CD4-positive, alpha-beta T cell treated with Interleukin-15 for 1 hour (primary cell): ENCODE results near the gene ADD3.
"Not testable (repeated sequence)": the region's sequence is repeated elsewhere in the genome, so short reads cannot be mapped to it uniquely, and the experiment has no call there.

Experiments
- DNase-seq: peaks from one replicate; pipeline ENCODE4 v3.0.0-alpha.2; 2020

The ADD3 gene

DNA sequence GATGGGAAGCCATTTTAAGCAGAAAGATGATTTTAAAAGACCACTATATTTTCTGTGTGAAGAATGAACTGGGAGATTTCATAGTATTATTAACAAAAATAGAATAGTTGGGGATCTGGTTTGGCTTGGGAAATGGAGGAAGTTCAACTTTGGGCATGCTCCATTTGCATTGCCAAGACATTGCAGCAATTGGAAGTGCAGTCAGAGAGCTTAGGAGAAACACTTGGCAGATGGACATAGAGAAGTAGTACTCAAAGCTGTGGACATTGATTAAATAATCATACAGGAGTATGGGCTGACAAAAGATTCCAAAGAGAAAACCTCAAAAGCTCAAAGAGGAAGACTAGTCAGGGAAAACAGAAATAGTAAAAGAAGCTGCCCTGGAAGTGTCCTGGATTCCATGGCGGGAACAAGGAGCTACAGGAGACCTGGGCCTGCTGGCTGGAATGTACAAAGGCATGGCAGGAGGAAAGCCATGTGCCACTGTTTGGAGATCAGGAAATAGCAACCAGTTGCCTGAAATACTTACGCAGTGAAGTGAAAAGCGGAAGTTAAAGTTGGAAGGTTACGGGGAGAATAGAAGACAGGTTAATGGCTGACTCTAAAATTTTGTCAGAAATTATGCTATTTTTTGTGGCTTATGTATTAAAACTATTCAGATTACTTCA is 106.0 kb downstream of the ADD3 start:
- DNase-seq, result no peak

DNA sequence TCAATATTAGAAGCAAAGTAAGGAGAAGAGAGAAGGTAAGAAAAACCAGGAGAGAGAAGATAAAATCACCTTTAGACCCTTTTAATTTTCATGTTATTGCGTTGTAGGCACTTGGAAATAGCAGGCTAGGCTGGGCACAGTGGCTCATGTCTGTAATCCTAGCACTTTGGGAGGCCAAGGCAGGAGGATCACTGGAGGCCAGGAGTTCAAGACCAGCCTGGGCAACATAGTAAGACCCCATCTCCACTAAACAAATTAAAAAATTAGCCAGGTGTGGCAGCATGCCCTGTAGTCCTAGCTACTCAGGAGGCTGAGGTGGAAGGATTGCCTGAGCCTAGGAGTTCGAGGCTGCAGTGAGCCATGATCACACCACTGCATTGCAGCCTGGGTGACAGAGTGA is 106.9 kb downstream of the ADD3 start:
- not testable (repeated sequence) for DNase-seq

DNA sequence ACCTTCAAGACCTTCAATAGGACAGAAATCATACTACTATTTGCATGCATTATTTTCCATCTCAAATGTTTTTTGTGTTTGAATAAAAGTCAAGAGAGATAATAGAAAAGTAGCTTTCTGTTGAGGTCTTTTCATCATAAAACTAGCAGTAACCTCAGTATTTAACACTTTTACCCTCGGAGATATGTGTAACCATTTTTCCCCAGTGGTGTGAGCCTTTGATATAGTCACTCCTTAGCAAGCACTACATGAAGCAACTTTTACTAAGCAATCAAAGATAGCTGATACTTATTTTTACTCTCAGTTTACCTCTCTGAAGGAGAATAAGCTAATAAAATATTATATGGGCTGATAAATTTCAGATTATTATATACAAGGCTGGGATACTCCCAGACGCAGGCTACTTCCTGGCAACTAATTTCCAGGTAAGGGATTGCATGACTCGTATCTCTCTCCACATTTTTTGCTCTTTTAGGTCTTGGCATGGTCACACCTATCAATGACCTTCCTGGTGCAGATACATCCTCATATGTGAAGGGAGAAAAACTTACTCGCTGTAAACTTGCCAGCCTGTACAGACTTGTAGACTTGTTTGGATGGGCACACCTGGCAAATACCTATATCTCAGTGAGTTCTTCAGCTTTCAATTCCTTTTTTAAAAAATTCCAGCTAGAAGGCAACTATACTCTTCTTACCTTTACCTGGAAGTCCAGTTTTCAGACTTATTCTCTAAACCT is 108.2 kb downstream of the ADD3 start:
- DNase-seq, result no peak

DNA sequence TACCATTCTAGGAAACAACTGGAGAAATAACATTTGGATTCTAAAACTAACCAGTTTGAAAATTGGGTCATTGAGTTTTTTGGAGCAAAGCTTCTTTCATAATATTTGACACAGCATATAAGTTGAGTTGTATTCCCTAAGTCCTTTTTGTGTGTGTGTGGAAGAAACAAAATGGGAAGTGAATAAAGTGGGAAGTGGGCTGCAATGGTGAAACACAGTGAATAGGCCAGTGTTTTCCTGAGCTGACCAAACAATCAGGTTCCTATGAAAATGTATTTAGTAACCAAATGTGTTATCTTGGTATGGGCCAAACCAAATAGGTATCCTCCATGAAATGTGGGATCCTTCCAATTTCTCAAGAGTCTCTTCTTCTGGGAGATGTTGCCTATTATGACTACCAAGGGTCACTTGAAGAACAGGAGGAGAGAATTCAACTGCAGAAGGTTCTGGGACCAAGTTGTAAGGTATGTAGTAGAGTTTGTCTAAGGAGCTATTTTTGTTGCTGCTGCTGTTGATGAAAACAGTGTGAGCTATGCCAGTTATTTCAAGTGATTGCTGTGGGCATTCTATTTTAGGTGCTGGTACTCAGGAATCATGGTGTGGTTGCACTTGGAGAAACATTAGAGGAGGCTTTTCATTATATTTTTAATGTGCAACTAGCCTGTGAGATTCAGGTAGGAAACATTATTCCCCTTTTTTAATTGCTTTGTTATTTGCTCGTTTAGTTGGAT is 111.3 kb downstream of the ADD3 start:
- DNase-seq, result no peak

DNA sequence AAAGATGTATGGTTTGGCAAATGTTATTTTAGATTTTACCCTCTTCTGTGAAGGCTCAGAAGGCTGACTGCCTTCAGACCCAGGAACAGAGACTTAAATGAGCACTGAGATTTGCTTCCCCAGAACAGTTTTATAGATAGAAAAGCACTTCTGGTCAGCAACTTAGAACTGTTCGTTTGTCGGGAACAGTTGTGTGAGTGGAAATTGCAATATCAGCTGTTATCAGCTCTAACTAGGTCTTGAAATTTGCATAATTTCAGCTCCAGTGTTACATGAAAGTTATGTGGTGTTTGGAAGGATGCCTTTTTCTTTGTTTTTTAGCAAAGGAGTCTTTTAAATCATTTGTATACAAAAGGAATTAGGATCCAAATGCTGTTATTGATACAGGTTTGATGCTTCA is 115.8 kb downstream of the ADD3 start:
- no peak for DNase-seq

DNA sequence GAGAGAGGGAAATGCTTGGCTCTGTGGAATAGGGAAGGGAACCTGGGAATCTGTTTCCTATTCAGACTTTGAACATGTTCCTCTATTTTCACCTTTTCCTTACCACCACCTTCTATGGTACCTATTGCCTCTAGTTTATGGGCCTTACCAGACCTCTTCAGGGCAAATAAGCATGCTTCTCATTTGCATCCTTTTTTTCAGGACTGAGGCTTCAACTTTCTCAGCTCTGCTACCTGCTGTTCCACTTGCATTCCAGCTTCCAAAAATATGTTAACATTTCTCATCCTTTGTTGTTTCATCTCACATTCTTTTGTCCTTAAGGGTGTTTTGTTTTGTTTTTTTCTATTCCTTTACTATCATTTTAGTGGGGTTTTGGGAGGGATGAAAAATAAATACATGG is 121.7 kb downstream of the ADD3 start:
- no peak for DNase-seq

DNA sequence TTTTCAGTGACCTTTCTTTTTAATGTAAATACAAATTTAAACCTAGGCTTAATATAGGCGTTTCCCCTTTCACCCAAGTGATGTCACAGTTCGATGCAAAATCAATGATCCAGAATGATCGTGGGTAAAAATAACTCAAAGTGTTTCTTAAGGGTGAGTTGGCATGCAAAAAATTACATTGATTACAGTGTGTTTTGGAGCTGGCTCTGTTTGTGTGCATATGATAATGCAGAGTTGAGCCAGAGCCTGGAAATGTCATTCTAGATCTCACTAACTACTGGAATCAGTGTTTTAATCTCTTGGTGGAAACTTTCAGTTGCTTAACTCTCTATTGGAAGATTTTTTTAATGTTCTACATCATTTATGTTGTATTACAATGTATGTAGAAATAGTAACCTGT is 127.1 kb downstream of the ADD3 start:
- DNase-seq, result no peak

DNA sequence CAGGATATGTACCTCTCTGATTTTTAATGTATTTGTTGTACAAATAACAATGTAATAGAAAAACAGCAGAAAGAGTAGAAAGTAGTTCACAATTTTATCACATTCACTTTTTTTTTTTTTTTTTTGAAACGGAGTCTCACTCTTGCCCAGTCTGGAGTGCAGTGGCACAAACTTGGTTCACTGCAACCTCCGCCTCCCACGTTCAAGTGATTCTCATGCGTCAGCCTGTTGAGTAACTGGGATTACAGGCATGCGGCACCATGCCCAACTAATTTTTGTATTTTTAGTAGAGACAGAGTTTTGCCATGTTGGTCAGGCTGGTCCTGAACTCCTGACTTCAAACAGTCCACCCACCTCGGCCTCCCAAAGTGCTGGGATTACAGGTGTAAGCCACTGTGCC is 128.1 kb downstream of the ADD3 start:
- not testable (repeated sequence) for DNase-seq

DNA sequence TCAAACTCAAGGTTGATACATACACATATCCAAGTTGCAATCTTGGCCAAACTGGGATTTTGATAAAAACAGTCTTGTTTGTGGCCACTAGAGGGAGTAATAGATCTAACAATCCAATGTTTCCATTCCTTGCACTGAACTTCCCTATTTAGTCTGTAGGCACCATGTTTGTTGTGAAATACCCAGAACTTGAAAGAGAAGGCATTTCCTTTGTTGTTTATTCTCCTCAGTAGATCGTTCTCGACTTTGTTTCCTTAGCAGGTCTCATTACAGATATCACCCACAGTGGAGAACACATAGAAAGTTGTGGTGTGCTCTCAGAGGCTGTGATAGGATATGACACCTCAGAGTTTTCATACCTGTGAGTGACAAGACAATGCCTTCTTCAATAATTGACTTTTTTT is 129.4 kb downstream of the ADD3 start:
- DNase-seq, result no peak

DNA sequence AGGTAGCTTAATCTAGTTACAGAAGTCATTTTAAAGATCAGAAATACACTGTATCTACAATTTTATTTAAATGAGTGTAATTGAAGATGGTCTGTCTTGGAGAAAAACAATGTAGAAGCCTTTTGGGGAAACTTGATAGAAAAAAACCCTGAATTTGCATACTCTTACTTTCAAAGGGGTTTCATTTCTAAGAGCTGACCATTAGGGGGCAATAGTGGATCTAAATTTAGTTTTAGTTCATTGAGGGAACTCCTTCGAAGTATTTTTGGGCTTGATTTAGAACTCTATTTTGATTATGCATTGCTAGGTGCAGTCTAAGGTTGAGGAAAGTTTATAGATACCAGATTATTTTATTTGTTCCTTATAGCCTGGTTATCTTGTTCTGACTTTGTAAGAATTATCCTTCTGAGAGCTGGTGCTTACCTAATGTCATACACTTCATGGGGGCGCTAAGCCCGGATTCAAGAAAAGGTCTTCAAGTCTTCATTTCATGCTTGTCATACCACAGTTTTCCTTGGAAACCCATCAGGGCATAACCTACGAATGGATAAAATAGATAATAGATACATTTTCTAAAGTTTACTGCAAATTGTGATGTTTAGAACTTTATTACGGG is 130.5 kb downstream of the ADD3 start:
- no peak for DNase-seq

DNA sequence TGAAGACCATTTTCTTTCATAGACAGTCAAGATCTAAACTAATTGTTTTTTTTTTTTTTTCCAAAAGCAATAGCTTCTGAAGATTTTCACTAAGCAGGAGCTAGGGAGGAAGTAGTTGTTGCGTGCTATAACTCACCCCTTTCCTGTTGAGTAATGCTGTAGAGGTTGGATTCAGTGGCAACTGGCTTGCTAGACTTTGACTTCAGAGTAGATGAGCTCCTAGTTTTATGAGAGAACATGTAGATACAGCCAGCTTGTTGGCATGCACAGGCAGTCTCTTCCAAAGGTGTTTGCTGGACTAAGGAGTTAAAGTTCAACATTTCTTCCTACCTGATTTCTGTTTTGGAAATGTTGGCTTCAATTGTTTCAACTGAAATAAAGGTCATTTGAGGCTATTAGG is 133.4 kb downstream of the ADD3 start:
- DNase-seq, result peak; percentile 17

DNA sequence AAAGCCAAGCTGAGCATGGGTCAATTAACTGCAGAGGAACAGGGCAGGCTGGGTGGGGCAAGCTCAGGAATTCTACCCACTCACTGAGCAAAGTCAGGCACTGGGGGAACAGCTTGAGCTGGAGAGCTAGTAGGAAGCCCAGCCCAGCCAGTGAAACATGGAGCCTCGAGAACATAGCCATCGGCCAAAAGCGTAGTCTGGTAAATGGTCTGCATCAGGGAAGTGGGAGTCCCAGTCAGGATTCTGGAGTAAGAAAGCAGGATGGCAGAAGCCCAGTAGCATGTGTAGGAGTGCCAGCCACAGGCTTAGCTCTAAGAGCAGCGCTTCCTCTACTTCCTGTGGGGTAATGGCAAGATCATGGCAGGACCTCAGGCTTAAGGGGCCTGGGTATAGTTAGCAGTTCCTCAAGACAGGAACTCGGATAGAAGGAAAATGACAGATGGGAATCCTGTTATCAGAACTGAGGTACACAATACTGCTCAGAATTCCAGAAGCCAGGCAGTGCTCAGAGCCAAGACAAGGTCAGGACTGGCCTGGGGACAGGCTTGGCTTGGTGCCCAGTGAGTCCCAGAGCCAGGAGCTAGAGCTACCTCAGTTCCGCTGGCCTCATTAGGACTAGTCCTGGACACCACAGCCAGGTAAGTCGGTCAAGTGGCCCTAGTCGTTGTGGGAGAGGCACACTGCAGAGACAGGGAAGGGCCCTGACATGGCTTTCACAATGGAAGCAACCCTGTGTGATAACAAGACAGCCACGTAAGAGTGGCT is 134.3 kb downstream of the ADD3 start:
- no peak for DNase-seq

DNA sequence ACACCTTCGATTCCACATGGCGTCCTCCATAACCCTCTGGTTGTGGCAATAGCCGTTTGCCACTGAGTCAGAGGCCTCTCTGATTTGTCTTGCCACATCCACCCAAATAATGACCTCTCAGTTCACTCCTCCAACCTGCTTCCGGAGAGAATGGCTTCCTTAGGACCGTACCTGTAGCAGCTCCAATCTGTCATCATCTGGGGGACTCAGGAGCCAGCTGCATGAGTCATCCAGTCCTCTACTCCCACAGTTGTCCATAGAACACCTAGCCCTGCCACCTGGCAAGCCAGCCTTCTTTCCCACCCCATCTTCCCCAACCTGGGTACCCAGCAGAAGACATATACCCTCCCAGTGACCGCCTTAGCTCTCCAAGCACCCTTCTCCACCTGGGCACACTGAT is 135.2 kb downstream of the ADD3 start:
- DNase-seq, result no peak

DNA sequence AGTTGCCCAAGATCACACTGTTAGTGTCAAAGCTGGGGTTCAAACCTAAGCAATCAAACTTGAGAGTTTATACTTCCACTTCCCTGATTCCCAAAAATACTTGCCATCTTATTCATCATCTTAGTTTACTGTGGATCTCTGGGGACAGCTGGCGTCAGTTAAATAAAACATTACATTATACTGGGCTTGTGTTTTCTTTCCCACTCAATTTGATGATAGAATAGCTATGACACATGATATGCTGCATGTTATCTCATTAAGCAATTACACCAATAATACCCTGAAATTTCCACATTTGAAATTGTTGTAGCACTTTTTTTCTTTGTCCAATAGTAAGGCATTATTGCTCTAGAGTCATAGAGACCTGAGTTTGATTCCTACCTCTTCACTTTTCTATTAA is 136.7 kb downstream of the ADD3 start:
- no peak for DNase-seq

DNA sequence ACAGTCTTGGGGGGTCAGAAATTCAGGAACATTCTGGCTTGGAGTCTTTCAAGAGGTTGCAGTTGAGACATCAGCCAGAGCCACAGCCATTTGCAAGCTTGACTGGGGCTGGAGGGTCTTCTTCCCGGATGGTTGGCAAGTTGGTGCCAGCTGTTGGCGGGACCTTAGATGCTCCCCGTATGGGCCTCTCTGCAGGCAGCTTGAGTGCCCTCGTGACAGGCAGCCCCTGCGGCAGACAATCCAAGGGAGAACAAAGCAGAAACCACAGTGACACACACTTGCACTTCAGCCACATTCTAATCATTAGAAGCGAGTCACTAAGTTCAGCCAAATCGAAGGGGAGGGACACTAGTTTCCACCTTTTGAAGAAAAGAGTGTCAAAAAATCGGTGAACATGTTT is 140.2 kb downstream of the ADD3 start:
- no peak for DNase-seq

DNA sequence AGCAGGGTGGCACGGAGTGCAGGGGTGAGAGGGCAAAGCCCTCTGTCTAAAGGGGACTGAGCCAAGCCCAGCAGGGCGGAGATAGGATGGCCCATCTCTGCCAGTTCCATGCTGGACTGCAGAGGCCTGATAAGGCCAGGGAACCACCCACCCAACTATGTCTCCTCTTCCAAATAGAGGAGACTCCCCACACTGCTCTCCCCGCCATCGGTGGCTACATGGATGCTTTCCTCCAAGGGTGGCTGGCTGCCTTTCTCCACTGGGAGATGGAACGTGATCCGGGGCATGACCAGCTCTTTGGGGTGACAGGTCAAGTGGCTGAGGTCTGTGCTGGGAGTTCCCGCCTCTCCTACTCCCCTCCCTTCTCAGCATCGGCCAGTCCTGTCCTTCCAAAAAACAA is 141.5 kb downstream of the ADD3 start:
- DNase-seq, result no peak

DNA sequence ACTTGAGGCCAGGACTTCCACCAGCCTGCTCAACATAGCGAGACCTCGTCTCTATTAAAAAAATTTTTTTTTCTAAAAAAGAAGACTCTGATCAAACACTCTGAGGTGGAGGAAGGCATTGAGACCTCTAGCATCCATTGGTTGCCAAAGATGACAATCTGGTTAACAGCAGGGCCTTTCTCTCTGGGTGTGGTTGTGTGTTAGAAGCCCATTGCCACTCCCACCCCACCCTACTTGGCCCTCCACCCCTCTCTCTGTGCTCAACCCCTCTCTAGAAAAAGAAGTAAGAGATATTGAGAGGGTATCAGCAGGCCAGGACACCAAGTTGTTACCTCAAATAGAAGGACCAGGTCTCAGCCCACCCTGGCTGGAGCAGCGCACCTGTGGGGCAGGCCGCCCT is 142.3 kb downstream of the ADD3 start:
- no peak for DNase-seq

DNA sequence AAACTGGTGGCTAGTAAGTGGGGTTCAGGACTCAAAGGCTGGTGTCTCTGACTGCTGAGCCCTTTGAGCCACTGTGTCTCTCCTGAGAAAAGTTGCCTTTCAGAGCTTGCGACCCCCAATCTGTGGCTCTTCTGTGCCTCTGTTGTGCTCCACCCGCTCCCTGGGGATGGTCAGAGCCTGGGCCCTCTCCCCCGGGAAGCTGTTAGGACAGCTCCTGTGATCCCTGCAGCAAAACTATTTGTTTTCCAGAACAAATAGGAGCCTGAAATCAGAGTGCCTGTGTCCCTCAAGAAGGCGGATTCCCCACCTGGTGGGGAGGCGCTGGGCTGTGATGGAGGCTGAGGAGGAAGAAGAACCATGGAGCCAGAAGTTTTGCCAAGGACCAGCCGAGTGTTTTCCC is 143.2 kb downstream of the ADD3 start:
- DNase-seq, result no peak

DNA sequence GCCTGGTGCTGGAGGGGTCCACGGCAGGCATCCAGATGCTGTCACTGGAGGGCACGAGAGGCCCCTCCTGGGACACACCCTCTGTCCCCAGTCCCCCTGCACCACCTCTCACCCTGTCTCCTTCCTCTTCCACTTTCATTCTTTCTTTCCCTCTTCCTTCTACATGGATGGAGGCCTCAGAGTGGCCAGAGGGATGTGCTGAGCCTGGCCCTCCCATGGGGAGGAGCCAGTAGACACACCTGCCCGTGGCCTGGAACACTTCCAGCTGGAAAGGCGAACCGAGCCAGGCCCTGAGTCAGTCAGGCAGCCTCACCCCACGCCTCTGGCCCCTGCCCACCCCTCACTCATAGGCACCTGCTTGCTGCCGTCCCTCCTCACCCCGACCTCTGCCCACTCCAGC is 143.7 kb downstream of the ADD3 start:
- no peak for DNase-seq

DNA sequence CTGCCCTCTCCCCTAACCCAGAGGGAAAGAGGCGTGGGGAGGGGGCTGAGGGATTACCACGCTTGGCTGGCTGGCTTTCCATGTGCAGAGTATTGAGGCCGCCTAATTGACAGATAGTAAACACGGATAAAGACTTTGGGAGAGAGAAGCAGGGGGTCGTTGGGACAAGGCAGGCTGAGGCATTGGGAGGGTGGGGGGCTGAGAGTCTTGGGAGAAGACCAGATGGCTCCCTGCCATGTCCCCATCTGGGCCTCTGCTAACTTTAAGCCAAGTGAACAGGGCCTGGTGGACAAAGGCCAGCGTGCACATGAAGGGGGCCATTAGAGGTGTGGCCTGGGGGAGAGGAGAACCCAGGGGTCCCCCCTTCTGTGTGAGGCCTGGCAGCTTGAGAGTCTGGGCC is 144.2 kb downstream of the ADD3 start:
- no peak for DNase-seq

DNA sequence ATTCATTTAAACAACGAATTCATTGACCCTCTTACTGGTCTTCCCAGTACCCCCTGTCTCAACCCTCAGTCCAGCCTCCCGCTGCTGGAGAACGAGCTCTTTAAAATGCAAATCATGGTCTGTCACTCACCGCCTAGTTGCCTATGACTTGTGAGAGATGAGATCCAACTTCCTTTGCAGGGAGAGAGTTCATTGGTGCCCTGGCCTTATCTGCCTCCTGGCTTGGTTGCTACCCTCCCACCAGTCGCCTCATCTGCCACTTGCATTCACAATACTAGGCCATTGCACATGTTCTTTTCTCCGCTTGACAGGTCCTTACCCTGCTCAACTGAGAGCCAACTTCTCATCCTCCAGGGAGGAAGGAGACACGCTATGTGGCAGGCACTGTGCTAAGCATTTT is 145.6 kb downstream of the ADD3 start:
- no peak for DNase-seq

DNA sequence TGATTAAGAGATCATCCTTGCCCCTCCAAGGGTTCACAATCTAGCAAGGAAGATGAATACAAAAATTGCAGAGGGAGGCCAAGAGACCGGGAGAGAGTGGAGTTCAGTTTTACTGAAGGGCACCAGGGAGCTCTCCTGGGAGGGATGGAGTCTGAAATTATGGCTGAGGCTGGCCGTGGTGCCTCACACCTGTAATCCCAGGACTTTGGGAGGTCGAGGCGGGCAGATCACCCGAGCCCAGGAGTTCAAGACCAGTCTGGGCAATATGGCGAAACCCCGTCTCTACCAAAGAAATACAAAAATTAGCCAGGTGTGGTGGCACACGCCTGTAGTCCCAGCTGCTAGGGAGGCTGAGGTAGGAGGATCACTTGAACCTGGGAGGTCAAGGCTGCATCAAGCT is 148.3 kb downstream of the ADD3 start:
- DNase-seq, result no peak
